GM19455 (cell line): Measurements from ENCODE around the gene CUEDC2.

Experiments
- ATAC-seq: cut with Tn5 transposase; IDR thresholded peaks from one replicate; pipeline ENCODE4 v1.9.1; 2021; ENCODE audit not compliant: unreplicated experiment

Gene CUEDC2

GRCh38 chr10:102411341-102412255, 20.8 kb downstream of the CUEDC2 start:
- ATAC-seq: no peak

GRCh38 chr10:102410429-102411073, 21.8 kb downstream of the CUEDC2 start:
- no peak for ATAC-seq

DNA sequence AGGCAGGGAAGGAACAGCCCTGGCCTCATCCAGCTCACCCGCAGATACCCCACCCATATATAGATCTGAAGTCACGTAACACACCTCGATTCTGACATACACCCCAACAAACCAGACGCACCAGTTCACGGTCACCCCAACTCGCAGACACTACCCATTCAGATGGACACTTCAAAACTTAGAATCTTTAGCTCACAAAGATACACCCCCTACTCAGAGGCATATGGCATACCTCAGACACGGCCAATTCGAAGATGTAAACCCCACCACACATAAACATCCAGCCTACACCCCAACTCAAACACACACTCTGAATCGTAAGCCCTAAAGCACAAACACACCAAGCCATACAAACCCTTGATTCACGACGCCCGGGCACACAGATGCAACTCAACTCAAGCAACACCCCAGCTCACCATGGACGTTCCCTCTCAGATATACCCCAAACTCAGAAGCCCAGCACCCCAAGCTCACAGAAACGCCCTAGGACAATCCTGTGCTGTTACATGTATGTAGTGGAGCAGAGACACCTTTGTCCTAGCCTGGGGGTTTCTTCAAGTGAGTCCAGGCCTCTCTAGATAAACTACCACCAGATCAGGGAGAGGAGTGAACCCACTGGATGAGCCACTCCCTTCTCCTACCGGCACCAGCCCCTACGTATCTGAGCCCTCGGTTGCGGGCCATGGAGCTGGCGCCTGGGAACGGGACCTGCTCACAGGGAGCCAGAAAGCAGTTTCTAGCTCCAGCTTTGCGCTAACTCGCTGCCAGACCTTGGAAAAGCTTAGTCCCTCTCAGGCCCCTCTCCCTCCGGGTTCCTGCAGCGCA, 22.6 kb downstream of the CUEDC2 start:
- no peak for ATAC-seq

DNA sequence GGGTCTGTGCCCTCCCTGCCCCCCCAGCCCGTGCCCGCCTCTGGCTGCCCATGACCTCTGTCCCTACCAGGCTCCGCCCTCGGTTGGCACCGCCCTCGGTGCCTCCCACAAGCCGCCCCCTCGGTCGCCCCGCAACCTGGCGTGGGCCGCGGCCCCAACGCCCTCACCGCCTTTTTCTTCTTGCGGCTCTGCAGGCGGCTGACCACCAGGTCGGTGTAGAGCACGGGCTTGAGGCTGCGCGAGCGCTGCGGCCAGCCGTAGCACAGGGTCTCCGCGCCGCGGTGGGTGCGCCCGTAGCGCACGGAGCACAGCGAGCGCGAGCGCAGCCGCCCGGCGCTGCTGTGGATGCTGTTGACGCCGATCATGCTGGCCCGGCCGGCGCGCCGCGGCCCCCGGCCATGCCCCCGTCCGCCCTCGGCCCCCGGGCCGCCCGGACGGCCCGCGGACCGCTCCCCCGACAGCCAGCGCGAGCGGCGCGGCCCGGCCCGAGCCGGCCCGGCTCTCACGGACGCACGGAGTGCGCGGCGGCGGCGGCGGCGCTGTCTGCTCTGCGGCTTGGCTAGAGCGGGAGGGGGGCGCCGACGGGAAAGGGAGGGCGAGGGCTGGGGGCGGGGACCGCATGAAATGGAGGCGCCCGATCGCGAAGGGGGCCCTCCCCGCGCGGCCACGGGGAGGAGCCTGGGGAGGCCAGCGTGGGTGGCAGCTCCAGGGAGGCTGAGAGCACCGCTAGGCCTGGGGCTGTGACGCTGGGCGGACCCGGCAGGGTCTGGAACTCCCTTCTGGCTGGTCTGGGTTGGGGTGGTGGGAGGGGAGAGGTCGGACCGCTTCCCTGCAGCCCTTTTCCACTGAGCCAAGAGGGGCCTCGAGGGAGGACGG, 23.4 kb downstream of the CUEDC2 start:
- ATAC-seq: no peak

DNA sequence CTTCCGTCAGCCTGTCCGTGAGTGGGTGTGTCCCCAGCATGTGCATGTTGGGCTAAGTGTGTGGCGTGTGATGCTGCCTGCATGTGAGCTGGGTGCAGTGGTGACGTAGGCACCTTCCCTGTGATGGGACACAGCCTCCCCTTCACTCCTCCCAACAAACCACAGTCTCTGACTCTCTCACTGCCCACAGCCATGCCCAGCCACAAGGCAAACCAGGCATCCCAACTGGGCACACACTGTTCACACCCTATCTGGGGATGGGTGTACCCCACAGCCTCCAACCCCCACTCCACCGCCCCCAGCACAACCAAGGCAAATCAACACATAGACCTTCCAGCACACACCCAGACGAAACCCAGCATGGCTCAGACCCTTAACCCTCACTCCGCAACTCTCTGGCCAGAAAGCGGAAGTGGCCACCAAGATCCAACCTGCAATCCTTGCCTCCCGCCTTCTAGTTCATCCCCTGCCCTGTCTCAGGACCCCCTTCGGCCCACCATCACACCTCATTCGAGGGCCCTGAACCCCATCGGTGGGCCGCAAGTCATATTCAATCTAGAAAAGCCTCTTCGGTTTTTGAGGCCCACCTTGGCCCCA, 24.1 kb downstream of the CUEDC2 start:
- ATAC-seq: no peak

DNA sequence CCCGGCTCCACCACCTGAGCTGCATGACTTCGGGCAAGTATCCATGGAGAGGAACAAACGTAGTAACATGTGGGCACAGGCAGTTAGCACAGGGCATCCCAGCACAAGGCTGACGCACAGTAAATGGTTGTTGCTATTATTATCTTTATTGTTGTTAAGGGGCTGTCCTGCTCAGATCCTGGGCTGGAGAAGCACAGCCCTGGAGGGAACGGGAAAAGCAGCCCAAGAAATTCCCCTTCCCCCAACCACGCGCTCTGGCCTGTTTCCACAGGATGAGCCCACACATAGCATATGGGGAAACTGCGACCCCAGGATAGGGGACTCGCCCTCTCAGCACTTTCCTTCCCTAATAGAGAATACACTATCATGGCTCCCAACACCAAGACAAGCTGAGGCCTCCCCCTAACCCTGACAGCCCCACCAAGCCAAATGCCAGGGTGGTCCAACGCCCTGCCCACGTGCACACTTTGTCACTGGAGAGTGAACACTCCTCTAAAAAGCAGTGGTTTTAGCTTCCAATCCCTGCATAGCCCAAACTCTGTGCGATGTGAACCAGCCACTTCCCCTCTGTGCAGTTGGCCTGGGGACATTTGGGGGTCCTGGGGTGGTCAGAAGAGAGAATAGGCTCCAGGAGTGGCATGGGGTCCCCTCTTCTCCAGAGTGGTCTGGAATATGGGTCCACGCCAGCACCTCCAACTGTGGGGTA, 24.8 kb downstream of the CUEDC2 start:
- no peak for ATAC-seq

GRCh38 chr10:102406815-102407214, 25.6 kb downstream of the CUEDC2 start:
- ATAC-seq: no peak

DNA sequence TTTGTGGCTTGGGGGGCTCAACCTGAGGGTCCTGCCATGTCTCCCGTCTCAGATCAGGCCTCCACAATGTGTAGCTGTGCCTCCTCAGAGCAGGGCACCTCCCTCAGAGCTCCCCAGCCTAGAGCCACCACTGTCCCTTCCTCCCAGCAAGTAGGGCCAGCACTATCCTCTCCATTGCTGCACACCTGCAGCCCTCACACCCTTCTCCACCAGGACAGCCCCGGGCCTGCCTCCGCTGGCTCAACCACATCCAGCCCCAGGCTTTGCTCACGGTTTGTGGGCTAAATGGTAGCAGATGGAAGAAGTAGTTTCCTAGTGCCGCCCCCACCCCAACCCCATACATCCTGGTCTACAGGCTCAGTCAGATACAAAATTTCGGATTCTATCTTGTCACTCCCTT, 26.7 kb downstream of the CUEDC2 start:
- ATAC-seq: no peak

GRCh38 chr10:102405108-102405571, 27.2 kb downstream of the CUEDC2 start:
- no peak for ATAC-seq

GRCh38 chr10:102404361-102405107, 27.8 kb downstream of the CUEDC2 start:
- no peak for ATAC-seq

GRCh38 chr10:102403115-102403514, 29.3 kb downstream of the CUEDC2 start:
- no peak for ATAC-seq

DNA sequence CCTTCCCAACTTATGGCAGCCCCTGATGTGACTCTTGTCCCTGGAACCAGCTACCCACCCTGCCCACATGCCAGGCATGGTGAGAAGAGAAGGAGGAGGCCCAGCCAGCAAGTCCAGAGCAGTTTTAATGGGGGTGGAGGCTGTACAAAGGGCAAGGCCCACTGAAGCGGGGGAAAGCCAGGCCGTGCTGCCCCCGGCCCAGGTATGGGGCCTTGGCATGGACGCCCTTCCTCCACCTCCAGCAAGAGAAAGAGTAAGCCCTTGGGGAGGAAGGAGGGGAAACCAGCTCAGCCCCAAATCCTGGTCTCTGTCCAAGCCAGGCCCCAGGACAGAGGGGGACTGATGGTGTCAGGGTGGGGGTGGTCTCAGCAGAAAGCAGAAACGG, 29.9 kb downstream of the CUEDC2 start:
- no peak for ATAC-seq

GRCh38 chr10:102401735-102402511, 30.5 kb downstream of the CUEDC2 start:
- ATAC-seq: no peak

DNA sequence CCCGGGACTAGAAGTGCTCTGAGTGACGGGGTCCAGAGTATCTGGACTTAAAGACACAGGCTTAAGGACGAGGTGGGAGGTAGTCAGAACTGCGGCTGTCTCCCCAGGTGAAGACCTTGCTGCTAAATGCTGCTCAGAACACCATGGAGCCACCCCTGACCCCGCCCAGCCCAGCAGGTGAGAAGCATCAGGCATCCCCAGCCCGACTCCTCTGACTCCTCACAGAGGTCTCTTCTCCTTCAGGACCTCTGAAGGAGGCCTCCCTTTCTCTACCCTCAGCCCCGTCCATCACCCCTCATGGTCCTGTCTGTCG, 31.1 kb downstream of the CUEDC2 start:
- ATAC-seq: no peak

- no peak for ATAC-seq
Observed at GRCh38 chr10:102400598-102401341, 31.6 kb downstream of the CUEDC2 start.

GRCh38 chr10:102400076-102400475, 32.3 kb downstream of the CUEDC2 start:
- ATAC-seq: no peak

- ATAC-seq: peak; percentile 40
Observed at GRCh38 chr10:102399217-102400021, 33.0 kb downstream of the CUEDC2 start.
